H1 (cell line): Measurements from ENCODE around the gene TRAPPC2. TPM values are rescaled to one million over a fixed set of nuclear protein-coding genes. Genes with fewer than 3 reads are reported as not detected.

Experiments used
- CTCF ChIA-PET: fragments of 300-600 bp; sonication (Branson Sonifier 250); formaldehyde crosslinking; loops from one replicate; lab custom pipeline; 2021; ENCODE audit not compliant: partially characterized antibody; lab: Charles Lee
- POLR2A ChIA-PET: fragments of 300-600 bp; sonication (Branson Sonifier 250); formaldehyde crosslinking; loops from one replicate; lab custom pipeline; 2021; ENCODE audit warnings: inconsistent platforms; ENCODE audit not compliant: partially characterized antibody; lab: Charles Lee
- DNase-seq, 2 experiments: peaks; one replicate each; pipeline versions ENCODE4 v3.0.0 to v3.0.0-alpha.2; 2010 to 2022; ENCODE audit warnings: low spot score in 2 of 2, low read depth in 1 of 2, mixed read lengths in 1 of 2
- FAIRE-seq: peaks from 2 replicates; lab custom pipeline; 2011; peaks lifted over from hg19 to GRCh38; lab: Jason Lieb, UNC
- H2AFZ ChIP-seq: 2 replicates; pipeline ENCODE4 v1.8.1; 2012; ENCODE audit warnings: low read length, inconsistent platforms
- H2AK5ac ChIP-seq: 2 replicates; pipeline ENCODE4 v1.6.1; 2013; ENCODE audit warnings: low read depth, low read length
- H2BK120ac ChIP-seq: replicated peaks from 2 replicates; pipeline ENCODE3; 2013; ENCODE audit warnings: low read depth, low read length, inconsistent platforms
- H2BK12ac ChIP-seq: 2 replicates; pipeline ENCODE4 v1.6.1; 2013; ENCODE audit warnings: low read depth, low read length
- H2BK15ac ChIP-seq: 2 replicates; pipeline ENCODE4 v1.6.1; 2013; ENCODE audit warnings: low read length
- H2BK20ac ChIP-seq: 2 replicates; pipeline ENCODE4 v1.6.1; 2013; ENCODE audit warnings: low read length
- H2BK5ac ChIP-seq: 2 replicates; pipeline ENCODE4 v1.6.1; 2013; ENCODE audit warnings: low read depth, low read length
- H3K14ac ChIP-seq: 2 replicates; pipeline ENCODE4 v1.6.1; 2013; ENCODE audit warnings: inconsistent platforms; ENCODE audit not compliant: insufficient read length
- H3K18ac ChIP-seq: 2 replicates; pipeline ENCODE4 v1.6.1; 2013; ENCODE audit warnings: low read length; ENCODE audit errors: extremely low read depth
- H3K23ac ChIP-seq: 2 replicates; pipeline ENCODE4 v1.6.1; 2013; ENCODE audit warnings: inconsistent platforms; ENCODE audit not compliant: insufficient read length
- H3K23me2 ChIP-seq: 2 replicates; pipeline ENCODE4 v1.6.1; 2013; ENCODE audit warnings: low read depth, low read length
- H3K27ac ChIP-seq: 2 replicates; pipeline ENCODE4 v1.6.1; 2011; ENCODE audit warnings: low read depth, low read length, inconsistent platforms
- H3K27me3 ChIP-seq, 4 experiments: replicated peaks in 1 of 4; 1 replicate in 1 of 4; 2 replicates in 3 of 4; pipeline versions ENCODE4 v1.6.1 to v1.8.1; 2011 to 2013; ENCODE audit warnings: low read length in 3 of 4, mild to moderate bottlenecking in 3 of 4, inconsistent platforms in 2 of 4, mixed read lengths in 2 of 4, moderate library complexity in 1 of 4; ENCODE audit not compliant: control insufficient read depth in 3 of 4, insufficient read depth in 3 of 4; ENCODE audit errors: extremely low read depth in 1 of 4
- H3K36me3 ChIP-seq, 4 experiments: 2 replicates each; pipeline versions ENCODE4 v1.6.1 to v1.8.1; 2011 to 2013; ENCODE audit warnings: mild to moderate bottlenecking in 4 of 4, low read length in 3 of 4, moderate library complexity in 2 of 4, control low read depth in 1 of 4, inconsistent platforms in 1 of 4; ENCODE audit not compliant: insufficient read depth in 4 of 4, control insufficient read depth in 2 of 4
- H3K4ac ChIP-seq: replicated peaks from 2 replicates; pipeline ENCODE3; 2013; ENCODE audit warnings: low read length, low read depth, mixed read lengths, inconsistent platforms; ENCODE audit not compliant: insufficient read length
- H3K4me1 ChIP-seq, 4 experiments: replicated peaks in 1 of 4; 1 replicate in 1 of 4; 2 replicates in 3 of 4; pipeline versions ENCODE4 v1.6.1 to v1.8.1; 2011 to 2013; ENCODE audit warnings: low read length in 3 of 4, inconsistent platforms in 2 of 4, mixed read lengths in 1 of 4; ENCODE audit not compliant: insufficient read depth in 4 of 4, control insufficient read depth in 3 of 4
- H3K4me2 ChIP-seq, 2 experiments: 2 replicates each; pipeline versions ENCODE4 v1.6.1 to v1.8.1; 2011 to 2013; ENCODE audit warnings: low read depth in 2 of 2, low read length in 2 of 2, control low read depth in 1 of 2, inconsistent platforms in 1 of 2, mild to moderate bottlenecking in 1 of 2; ENCODE audit not compliant: insufficient read depth in 1 of 2
- H3K4me3 ChIP-seq, 4 experiments: fragments of 200-600, 300-600 bp in 1 of 4; sonication (generic), shearing (Covaris generic), sonication (Bioruptor Twin) in 1 of 4; 2 replicates each; pipeline versions ENCODE4 v1.5.1 to v1.8.1; 2011 to 2016; ENCODE audit warnings: low read length in 4 of 4, low read depth in 3 of 4, control low read depth in 2 of 4, inconsistent platforms in 2 of 4, mild to moderate bottlenecking in 2 of 4, mixed read lengths in 1 of 4, moderate library complexity in 1 of 4; ENCODE audit not compliant: insufficient read depth in 2 of 4; ENCODE audit errors: extremely low read depth in 1 of 4
- H3K56ac ChIP-seq: replicated peaks from 2 replicates; pipeline ENCODE3; 2013; ENCODE audit warnings: low read depth, mild to moderate bottlenecking, mixed read lengths, low read length, inconsistent platforms; ENCODE audit not compliant: insufficient read length
- H3K79me1 ChIP-seq: 2 replicates; pipeline ENCODE4 v1.6.1; 2013; ENCODE audit warnings: low read depth, low read length, control low read depth
- H3K79me2 ChIP-seq, 2 experiments: 2 replicates each; pipeline versions ENCODE4 v1.6.1 to v1.8.1; 2012 to 2013; ENCODE audit warnings: low read length in 2 of 2, mild to moderate bottlenecking in 2 of 2, inconsistent platforms in 1 of 2; ENCODE audit not compliant: insufficient read depth in 2 of 2, control insufficient read depth in 1 of 2
- H3K9ac ChIP-seq, 4 experiments: replicated peaks in 1 of 4; 1 replicate in 1 of 4; 2 replicates in 3 of 4; pipeline versions ENCODE4 v1.6.1 to v1.8.1; 2011 to 2013; ENCODE audit warnings: low read depth in 3 of 4, low read length in 3 of 4, control low read depth in 2 of 4, mild to moderate bottlenecking in 2 of 4, moderate library complexity in 2 of 4, inconsistent platforms in 1 of 4; ENCODE audit errors: extremely low read depth in 1 of 4
- H3K9me3 ChIP-seq, 2 experiments: 2 replicates each; pipeline versions ENCODE4 v1.6.1 to v1.8.1; 2012 to 2013; ENCODE audit warnings: mild to moderate bottlenecking in 2 of 2, moderate library complexity in 2 of 2, control low read depth in 1 of 2, inconsistent platforms in 1 of 2, low read depth in 1 of 2, low read length in 1 of 2, mixed read lengths in 1 of 2; ENCODE audit not compliant: insufficient read depth in 2 of 2
- H4K20me1 ChIP-seq, 2 experiments: replicated peaks in 1 of 2; 2 replicates each; pipeline versions ENCODE3 to v1.8.1; 2011 to 2013; ENCODE audit warnings: inconsistent platforms in 2 of 2, low read length in 2 of 2, mild to moderate bottlenecking in 1 of 2; ENCODE audit not compliant: insufficient read depth in 2 of 2, control insufficient read depth in 1 of 2
- H4K5ac ChIP-seq: 2 replicates; pipeline ENCODE4 v1.6.1; 2013; ENCODE audit warnings: low read length, low read depth, mixed read lengths, inconsistent platforms; ENCODE audit not compliant: insufficient read length
- H4K8ac ChIP-seq: 2 replicates; pipeline ENCODE4 v1.8.0; 2013; ENCODE audit warnings: mild to moderate bottlenecking, moderate library complexity, low read length, inconsistent platforms; ENCODE audit not compliant: insufficient read depth; ENCODE audit errors: extremely low read depth
- H4K91ac ChIP-seq: replicated peaks from 2 replicates; pipeline ENCODE3; 2013; ENCODE audit warnings: low read length, mixed read lengths, inconsistent platforms; ENCODE audit not compliant: insufficient read length
- ASH2L ChIP-seq: fragments of 200-600, 300-600 bp; sonication (generic); IDR thresholded peaks from one replicate; pipeline ENCODE4 v1.7.1; 2017; ENCODE audit warnings: low read length
- CREB1 ChIP-seq: IDR thresholded peaks from 2 replicates; pipeline ENCODE4 v1.6.1; 2012; ENCODE audit warnings: inconsistent platforms
- GTF2F1 ChIP-seq: IDR thresholded peaks from 2 replicates; pipeline ENCODE4 v1.6.1; 2012; ENCODE audit warnings: low read depth, low read length, improper control_type of control experiment, borderline replicate concordance
- POLR2AphosphoS5 ChIP-seq: IDR thresholded peaks from 2 replicates; pipeline ENCODE4 v1.6.1; 2011; ENCODE audit warnings: low read depth, low read length
- ZNF274 ChIP-seq: IDR thresholded peaks from 2 replicates; pipeline ENCODE4 v1.7.0; 2012; ENCODE audit warnings: low read length, borderline replicate concordance; ENCODE audit errors: extremely low read depth
- WGBS, 2 experiments: shearing (Covaris generic) in 1 of 2; methylation state at CpG; one replicate each; pipeline versions ENCODE4 v1.1.6 to v1.1.7; 2013 to 2015; ENCODE audit warnings: low lambda C conversion rate in 2 of 2, mixed read lengths in 2 of 2, inconsistent platforms in 1 of 2, low coverage in 1 of 2, missing lambda C conversion rate in 1 of 2; ENCODE audit not compliant: insufficient replicate concordance in 2 of 2, insufficient coverage in 1 of 2, insufficient read length in 1 of 2; ENCODE audit errors: extremely low coverage in 1 of 2, missing lambda C conversion rate in 1 of 2; 5-methylcytosine and 5-hydroxymethylcytosine counted together
- polyA plus RNA-seq, 7 experiments: library from polyadenylated mRNA; depleted of rRNA in 3 of 7; stranded (reverse) in 5 of 7; unstranded in 2 of 7; fragments of >200 nt in 5 of 7; fragments of 200-250 nt in 2 of 7; gene quantifications; 1 replicate in 5 of 7; 2 replicates in 1 of 7; 4 replicates in 1 of 7; pipeline versions ENCODE4 v1.2.1 to v1.2.3, GENCODE V29; 2011 to 2013; ENCODE audit warnings: missing spikeins in 2 of 7, mixed read lengths in 2 of 7
- total RNA-seq: library from RNA; stranded (reverse); fragmentation: NEBNext Ultra II Directional; extraction: Animal tissue kit (Norgen Biotek cat#: 25700); gene quantifications from 2 replicates; pipeline ENCODE4 v1.2.1, GENCODE V29; 2021

The TRAPPC2 gene
- total and polyA plus RNA-seq, 2 of the 8 experiments (the other 6 are each of a cell fraction or from before 2014, with no cell fraction given) = 6.7 to 10.8 TPM

GRCh38 chrX:13760426-13760825 is 26.0 kb upstream of the TRAPPC2 start:
- Histone ChIP-seq H3K36me3 (peaks cover 0 to 52% (median 12%) of the 10 kb centered on the region in 4 experiments; a peak in 7 of 8 replicates), H3K4me2 (0 out of 4 replicates have a peak overlapping the region, but pooled peaks of 1 of the 2 experiments have one; percentile 22), H4K8ac (no peak overlapping the region), H2BK12ac (no peak overlapping the region), H2BK15ac (no peak overlapping the region), H3K23me2 (no peaks in the 10 kb centered on the region), H3K79me2 (no peaks in the 10 kb centered on the region), H3K14ac (no peak overlapping the region), H3K9me3 (no peaks in the 10 kb centered on the region), H3K23ac (no peak overlapping the region), H2AK5ac (no peak overlapping the region), H3K9ac (no peak overlapping the region), H3K27ac (no peak overlapping the region; the same call in 1 of the 2 replicates), H4K91ac (no peak overlapping the region), H4K5ac (no peak overlapping the region), H4K20me1 (no peaks in the 10 kb centered on the region), H3K18ac (no peak overlapping the region), H3K56ac (no peak overlapping the region), H3K4me3 (no peak overlapping the region), H2BK120ac (no peak overlapping the region), H3K4me1 (peaks cover 0 to 16% (median 6%) of the 10 kb centered on the region in 4 experiments; a peak in 4 of 7 replicates), H2BK5ac (no peak overlapping the region), H2BK20ac (no peak overlapping the region), H3K79me1 (no peaks in the 10 kb centered on the region), H2AFZ (no peak overlapping the region), H3K27me3 (no peaks in the 10 kb centered on the region), H3K4ac (no peak overlapping the region)
- DNase-seq = no peak
- TF ChIP-seq GTF2F1 (no peak), ASH2L (no peak), CREB1 (no peak), ZNF274 (no peak), POLR2AphosphoS5 (no peak)
- 85% methylated on average over 7 of the region's 13 CpGs; no CpG with 5 or more reads in 1 of the 2 experiments for WGBS, 2 experiments
- FAIRE-seq = peak; percentile 78
- POLR2A ChIA-PET = interaction anchor here (1.0 to 2.5 kb wide), 3 partner anchors 24 to 269 kb away, joined by 3 to 10 read pairs (median 5); partner anchors contain the start of genes GEMIN8, OFD1 and TRAPPC2
- CTCF ChIA-PET = interaction anchor here (1.2 to 1.5 kb wide), 2 partner anchors 9 to 15 kb away, joined by 3 read pairs; no protein-coding TSS in a partner anchor
